Measurements from ENCODE around the gene PDGFRB. TPM values are rescaled to one million over a fixed set of nuclear protein-coding genes. Genes with fewer than 3 reads are reported as not detected.

PDGFRB gene
- polyA plus RNA-seq, 1 donor (not counting 4 experiments of a cell fraction or from before 2014, with no cell fraction given), result 0.14 TPM

- H3K36me3 ChIP-seq (ENCODE audit: control insufficient read depth in 2 of 2, extremely low read depth in 1 of 2, insufficient read depth in 2 of 2, low read length in 2 of 2), result no peaks in the 10 kb centered on the region
- H3K4me2 ChIP-seq (ENCODE audit: control insufficient read depth, extremely low read depth, insufficient read depth, low read depth, low read length), result no peak overlapping the region
- no peak overlapping the region for H3K4me3 ChIP-seq (ENCODE audit: control insufficient read depth in 2 of 3, extremely low read depth in 1 of 3, insufficient read depth in 2 of 3, low read depth in 1 of 3, low read length in 3 of 3)
- peaks cover 12% of the 10 kb centered on the region for H3K4me1 ChIP-seq (ENCODE audit: control insufficient read depth, extremely low read depth, insufficient read depth, low read length)
- DNase-seq (ENCODE audit: low read depth, low spot score) (no peak), FAIRE-seq (no peak)
- no peaks in the 10 kb centered on the region for H3K27me3 ChIP-seq (ENCODE audit: control insufficient read depth, extremely low read depth, insufficient read depth, low read length)
- dilution Hi-C loops (cut with MboI; ENCODE audit: extremely low pct_ligation_motif_present, low sequenced_read_pairs), result no loop called here
- H3K9me3 ChIP-seq (ENCODE audit: control insufficient read depth, low read depth, low read length), result no peaks in the 10 kb centered on the region
- no peaks in the 10 kb centered on the region for H4K20me1 ChIP-seq (ENCODE audit: control insufficient read depth, extremely low read depth, insufficient read depth, low read length)
- H3K79me2 ChIP-seq (ENCODE audit: control insufficient read depth, insufficient read depth, low read length), result no peaks in the 10 kb centered on the region
- TF ChIP-seq, protein P1, sequence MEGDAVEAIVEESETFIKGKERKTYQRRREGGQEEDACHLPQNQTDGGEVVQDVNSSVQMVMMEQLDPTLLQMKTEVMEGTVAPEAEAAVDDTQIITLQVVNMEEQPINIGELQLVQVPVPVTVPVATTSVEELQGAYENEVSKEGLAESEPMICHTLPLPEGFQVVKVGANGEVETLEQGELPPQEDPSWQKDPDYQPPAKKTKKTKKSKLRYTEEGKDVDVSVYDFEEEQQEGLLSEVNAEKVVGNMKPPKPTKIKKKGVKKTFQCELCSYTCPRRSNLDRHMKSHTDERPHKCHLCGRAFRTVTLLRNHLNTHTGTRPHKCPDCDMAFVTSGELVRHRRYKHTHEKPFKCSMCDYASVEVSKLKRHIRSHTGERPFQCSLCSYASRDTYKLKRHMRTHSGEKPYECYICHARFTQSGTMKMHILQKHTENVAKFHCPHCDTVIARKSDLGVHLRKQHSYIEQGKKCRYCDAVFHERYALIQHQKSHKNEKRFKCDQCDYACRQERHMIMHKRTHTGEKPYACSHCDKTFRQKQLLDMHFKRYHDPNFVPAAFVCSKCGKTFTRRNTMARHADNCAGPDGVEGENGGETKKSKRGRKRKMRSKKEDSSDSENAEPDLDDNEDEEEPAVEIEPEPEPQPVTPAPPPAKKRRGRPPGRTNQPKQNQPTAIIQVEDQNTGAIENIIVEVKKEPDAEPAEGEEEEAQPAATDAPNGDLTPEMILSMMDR (optimal IDR thresholded peaks at IDR 0.05 in 1 of 3, IDR thresholded peaks at IDR 0.05 in 1 of 3, conservative IDR thresholded peaks at IDR 0.05 in 1 of 3; ENCODE audit: extremely low read depth in 1 of 3, insufficient read depth in 2 of 3, low read length in 3 of 3), result no peak
- no peak for TF ChIP-seq EZH2 (IDR thresholded peaks at IDR 0.05; ENCODE audit: low read length)
- no peak overlapping the region for H3K27ac ChIP-seq (ENCODE audit: control insufficient read depth, insufficient read depth, low read length)
- no peak overlapping the region for H2AFZ ChIP-seq (ENCODE audit: control insufficient read depth, low read length)
- no peak overlapping the region for H3K9ac ChIP-seq (ENCODE audit: control insufficient read depth, extremely low read depth, insufficient read depth, low read length)
- H3K9me1 ChIP-seq (ENCODE audit: control insufficient read depth, extremely low read depth, insufficient read depth, low read length), result no peaks in the 10 kb centered on the region
These were observed 11.3 kb downstream of the PDGFRB start for GRCh38 chr5:150144246-150144801.

- Histone ChIP-seq H3K9me3 (ENCODE audit: control insufficient read depth, low read depth, low read length) (no peaks in the 10 kb centered on the region), H3K27me3 (ENCODE audit: control insufficient read depth, extremely low read depth, insufficient read depth, low read length) (no peaks in the 10 kb centered on the region), H3K27ac (ENCODE audit: control insufficient read depth, insufficient read depth, low read length) (peak overlapping the region; percentile 5), H2AFZ (ENCODE audit: control insufficient read depth, low read length) (no peak overlapping the region), H3K79me2 (ENCODE audit: control insufficient read depth, insufficient read depth, low read length) (no peaks in the 10 kb centered on the region), H4K20me1 (ENCODE audit: control insufficient read depth, extremely low read depth, insufficient read depth, low read length) (no peaks in the 10 kb centered on the region), H3K9me1 (ENCODE audit: control insufficient read depth, extremely low read depth, insufficient read depth, low read length) (no peaks in the 10 kb centered on the region), H3K4me1 (ENCODE audit: control insufficient read depth, extremely low read depth, insufficient read depth, low read length) (peaks cover 12% of the 10 kb centered on the region), H3K4me2 (ENCODE audit: control insufficient read depth, extremely low read depth, insufficient read depth, low read depth, low read length) (peak overlapping the region; percentile 11), H3K4me3 (ENCODE audit: control insufficient read depth in 2 of 3, extremely low read depth in 1 of 3, insufficient read depth in 2 of 3, low read depth in 1 of 3, low read length in 3 of 3) (no peak overlapping the region), H3K9ac (ENCODE audit: control insufficient read depth, extremely low read depth, insufficient read depth, low read length) (peak overlapping the region; percentile 22), H3K36me3 (ENCODE audit: control insufficient read depth in 2 of 2, extremely low read depth in 1 of 2, insufficient read depth in 2 of 2, low read length in 2 of 2) (no peaks in the 10 kb centered on the region)
- DNase-seq (ENCODE audit: low read depth, low spot score) (no peak), FAIRE-seq (no peak)
- TF ChIP-seq EZH2 (IDR thresholded peaks at IDR 0.05; ENCODE audit: low read length), result no peak
- TF ChIP-seq, protein P1 (optimal IDR thresholded peaks at IDR 0.05 in 1 of 3, IDR thresholded peaks at IDR 0.05 in 1 of 3, conservative IDR thresholded peaks at IDR 0.05 in 1 of 3; ENCODE audit: extremely low read depth in 1 of 3, insufficient read depth in 2 of 3, low read length in 3 of 3), result no peak
- dilution Hi-C loops (cut with MboI; ENCODE audit: extremely low pct_ligation_motif_present, low sequenced_read_pairs), result no loop called here
These were observed 12.0 kb downstream of the PDGFRB start for GRCh38 chr5:150143350-150144245.
